Esophagus squamous epithelium (tissue), 5 donors: ENCODE results near the gene GRAMD4. TPM values are rescaled to one million over a fixed set of nuclear protein-coding genes. Genes with fewer than 3 reads are reported as not detected.

Source experiments
- DNase-seq: peaks from one replicate; lab custom pipeline; 2025; lab: John Stamatoyannopoulos, UW
- H3K27ac ChIP-seq, 4 donors: fragments of 200-600 bp; sonication (generic); one replicate each; pipeline ENCODE4 v1.5.1; 2016 to 2019; ENCODE audit warnings: mild to moderate bottlenecking in 1 of 4
- H3K27me3 ChIP-seq, 4 donors: fragments of 200-600 bp; sonication (generic); 1 replicate in 3 of 4; 2 replicates in 1 of 4; pipeline versions ENCODE4 v1.5.1 to v1.6.0; 2017 to 2021; ENCODE audit warnings: antibody characterized with exemption in 1 of 4
- H3K36me3 ChIP-seq, 3 donors: fragments of 200-600 bp; sonication (generic); one replicate each; pipeline ENCODE4 v1.5.1; 2016 to 2019
- H3K4me1 ChIP-seq, 3 donors: fragments of 200-600 bp; sonication (generic); one replicate each; pipeline ENCODE4 v1.5.1; 2017 to 2019
- H3K4me3 ChIP-seq, 4 donors: fragments of 200-600 bp; sonication (generic); 1 replicate in 3 of 4; 2 replicates in 1 of 4; pipeline ENCODE4 v1.5.1; 2016 to 2019; ENCODE audit warnings: mild to moderate bottlenecking in 2 of 4, moderate library complexity in 1 of 4
- H3K9me3 ChIP-seq, 3 donors: fragments of 200-600 bp; sonication (generic); one replicate each; pipeline ENCODE4 v1.5.1; 2016 to 2019
- CTCF ChIP-seq, 6 experiments: fragments of 450-650 bp in 4 of 6; fragments of 200-600 bp in 2 of 6; sonication (generic) in 2 of 6; IDR thresholded peaks; one replicate each; pipeline ENCODE4 v1.5.1; 2016 to 2019; ENCODE audit warnings: antibody characterized with exemption in 6 of 6, mild to moderate bottlenecking in 4 of 6, moderate library complexity in 4 of 6
- POLR2A ChIP-seq, 4 donors: fragments of 450-650 bp; IDR thresholded peaks; one replicate each; pipeline ENCODE4 v1.6.1; 2017; ENCODE audit warnings: antibody characterized with exemption in 4 of 4, mild to moderate bottlenecking in 4 of 4, moderate library complexity in 3 of 4
- WGBS, 2 donors: methylation state at CpG; one replicate each; pipeline ENCODE4 v1.1.5; 2018; 5-methylcytosine and 5-hydroxymethylcytosine counted together
- intact Hi-C: fragments of 100-400 bp; cut with DNase I; formaldehyde crosslinking; loops from one replicate; pipeline ENCODE4 v1.15.0; 2022
- total RNA-seq, 4 donors: library from RNA; depleted of rRNA; stranded (reverse); fragments of >200 nt; gene quantifications; one replicate each; pipeline ENCODE4 v1.1.0, GENCODE V29; 2016
- donor health status: DM: yes; HTN: yes; CAD: no.

Gene GRAMD4
- total RNA-seq, 4 donors from 2014 or later, result 27.0 to 122 (median 33.3) TPM

DNA sequence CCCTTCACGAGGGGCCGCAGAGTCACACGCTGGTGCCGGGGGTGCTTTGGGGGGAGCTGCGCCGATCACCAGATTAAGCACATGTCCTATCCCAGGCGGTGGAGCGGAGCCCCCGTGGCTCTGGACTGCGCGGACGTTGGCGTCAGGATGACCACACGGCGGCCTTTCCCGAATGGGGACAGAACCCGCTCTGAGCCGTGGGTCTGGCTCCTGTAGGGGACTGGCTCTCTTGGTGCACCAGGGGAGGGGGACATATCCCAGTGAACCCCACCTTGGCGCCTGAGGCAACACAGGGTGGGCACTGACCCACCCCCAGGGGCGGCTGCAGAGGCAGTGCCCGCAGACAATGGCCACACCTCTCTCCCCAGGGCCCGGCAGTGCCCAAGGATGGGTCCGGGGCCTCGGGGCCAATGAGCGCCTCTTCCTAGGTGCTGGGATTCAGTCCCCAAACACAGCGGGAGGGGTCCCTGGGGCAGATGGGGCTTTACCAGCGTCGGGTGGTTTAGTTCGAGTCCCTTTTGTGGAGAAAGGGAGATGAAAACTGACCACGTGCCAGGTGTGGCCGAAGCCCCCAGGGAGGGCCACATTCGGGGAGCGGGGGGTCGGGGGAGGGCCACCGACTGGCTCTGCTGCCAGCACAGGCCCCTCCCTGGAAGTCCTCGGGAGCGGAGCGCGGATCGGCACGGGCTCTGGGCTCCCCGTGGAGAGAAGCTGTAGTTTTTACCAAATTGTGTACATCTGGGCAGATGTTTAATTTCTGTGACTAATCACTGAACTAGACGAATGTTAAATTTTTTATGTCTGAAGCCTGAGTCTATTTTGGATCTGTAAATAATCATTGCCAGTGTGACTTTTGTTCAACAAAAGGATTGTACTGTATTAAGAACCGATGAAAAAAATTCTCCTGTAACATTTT lies 58.9 kb downstream of the GRAMD4 start:
- no peak for TF ChIP-seq CTCF (IDR thresholded peaks at IDR 0.05)
- no peak for TF ChIP-seq POLR2A (IDR thresholded peaks at IDR 0.05)
- no peak for DNase-seq
- Histone ChIP-seq H3K36me3 (peaks cover 3 to 61% (median 4%) of the 10 kb centered on the region in 3 donors), H3K4me3 (no peak overlapping the region), H3K27me3 (no peaks in the 10 kb centered on the region), H3K27ac (peak overlapping the region in 3 of 4 donors; percentile 25 to 63 (median 49)), H3K4me1 (peaks cover 0 to 24% (median 3%) of the 10 kb centered on the region in 3 donors), H3K9me3 (no peaks in the 10 kb centered on the region)
- WGBS, 2 donors, result 64 to 80% methylated on average over 19 to 22 of the region's 44 CpGs
- intact Hi-C loops, result no loop called here

DNA sequence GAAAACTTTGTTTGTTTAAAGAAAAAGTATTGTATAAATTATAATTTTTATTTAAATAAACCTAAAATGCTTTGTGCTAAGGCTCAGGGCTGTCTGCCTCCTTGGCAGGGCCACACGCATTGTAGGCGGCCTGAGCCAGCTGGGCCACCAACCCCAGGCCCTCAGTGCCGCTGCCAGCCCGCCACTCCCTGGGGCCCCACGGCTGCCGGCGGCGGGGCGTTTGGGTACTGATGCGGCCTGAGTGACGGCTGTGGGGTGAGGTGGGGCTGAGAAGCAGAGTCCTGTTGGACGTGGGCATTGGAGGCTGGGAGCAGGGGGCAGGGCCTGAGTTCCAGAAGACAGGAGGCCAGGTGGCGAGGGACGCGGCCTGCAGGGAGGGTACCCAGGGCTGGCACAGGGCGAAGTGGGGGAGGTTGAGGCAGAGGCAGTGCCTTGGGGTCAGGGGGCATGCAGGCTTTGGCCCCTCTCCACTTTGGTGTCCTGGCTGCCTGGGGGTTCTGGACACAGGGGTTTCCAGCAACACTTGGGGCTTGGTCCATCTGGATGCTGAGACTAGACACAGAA lies 59.6 kb downstream of the GRAMD4 start:
- intact Hi-C loops, result no loop called here
- no peak overlapping the region for H3K4me3 ChIP-seq
- WGBS, 2 donors, result 63 to 100% methylated on average over 5 to 7 of the region's 16 CpGs

GRCh38 chr22:46681010-46681409 lies 60.8 kb downstream of the GRAMD4 start:
- Histone ChIP-seq H3K27me3 (no peaks in the 10 kb centered on the region), H3K27ac (no peak overlapping the region), H3K4me1 (peaks cover 4 to 44% (median 18%) of the 10 kb centered on the region in 3 donors), H3K36me3 (peaks cover 0 to 53% (median 4%) of the 10 kb centered on the region in 3 donors), H3K4me3 (no peak overlapping the region), H3K9me3 (no peaks in the 10 kb centered on the region)
- TF ChIP-seq CTCF (IDR thresholded peaks at IDR 0.05), result peak in 4 of 6 experiments; percentile 16 to 50 (median 35)
- TF ChIP-seq POLR2A (IDR thresholded peaks at IDR 0.05), result no peak
- DNase-seq, result no peak
- intact Hi-C loops, result no loop called here
- WGBS, 2 donors, result 81 to 89% methylated on average over 5 of the region's 7 CpGs

More for the DNA sequence above, 59.6 kb downstream of the GRAMD4 start:
- Histone ChIP-seq H3K4me1 (peaks cover 0 to 31% (median 5%) of the 10 kb centered on the region in 3 donors), H3K27me3 (no peaks in the 10 kb centered on the region), H3K36me3 (peaks cover 0 to 55% (median 4%) of the 10 kb centered on the region in 3 donors), H3K27ac (peak overlapping the region in 1 of 4 donors; percentile 25), H3K9me3 (no peaks in the 10 kb centered on the region)
- DNase-seq, result no peak
- TF ChIP-seq CTCF (IDR thresholded peaks at IDR 0.05) (no peak), POLR2A (IDR thresholded peaks at IDR 0.05) (no peak)

GRCh38 chr22:46682011-46682731 lies 62.0 kb downstream of the GRAMD4 start:
- intact Hi-C loops, result no loop called here
- Histone ChIP-seq H3K27me3 (no peaks in the 10 kb centered on the region), H3K4me1 (peaks cover 6 to 49% (median 26%) of the 10 kb centered on the region in 3 donors), H3K27ac (no peak overlapping the region), H3K9me3 (no peaks in the 10 kb centered on the region), H3K36me3 (peaks cover 0 to 53% (median 15%) of the 10 kb centered on the region in 3 donors), H3K4me3 (no peak overlapping the region)
- 82 to 87% methylated on average over 12 to 15 of the region's 19 CpGs for WGBS, 2 donors
- TF ChIP-seq CTCF (IDR thresholded peaks at IDR 0.05), result no peak
- TF ChIP-seq POLR2A (IDR thresholded peaks at IDR 0.05), result no peak
- no peak for DNase-seq
